K562 (cell line): Measurements from ENCODE around the gene SOX18.

Experiments used
- CHD2 ChIP-seq: IDR thresholded peaks from 2 replicates; pipeline ENCODE4 v1.6.1; 2011; ENCODE audit warnings: low read depth, low read length
- FOXK2 ChIP-seq, 2 experiments: fragments of 450-650 bp; IDR thresholded peaks in 1 of 2; conservative IDR thresholded peaks in 1 of 2; 2 replicates each; pipeline ENCODE4 v1.6.1; 2016; ENCODE audit warnings: low read depth in 2 of 2, mild to moderate bottlenecking in 1 of 2
- HDAC6 ChIP-seq: IDR thresholded peaks from 2 replicates; pipeline ENCODE4 v1.6.1; 2012; ENCODE audit warnings: low read depth, mild to moderate bottlenecking, control low read depth, inconsistent platforms, low read length, moderate library complexity
- NFXL1 ChIP-seq: fragments of 450-650 bp; formaldehyde crosslinking; IDR thresholded peaks from 2 replicates; pipeline ENCODE4 v1.4.0; 2021; ENCODE audit warnings: mild to moderate bottlenecking
- NR2C1 ChIP-seq, 2 experiments: fragments of 450-650 bp; IDR thresholded peaks; 2 replicates each; pipeline ENCODE4 v1.6.1; 2017; ENCODE audit warnings: mild to moderate bottlenecking in 2 of 2, antibody characterized with exemption in 1 of 2, inconsistent platforms in 1 of 2, missing compliant biosample characterization in 1 of 2, missing genetic modification characterization in 1 of 2
- POLR2AphosphoS5 ChIP-seq: IDR thresholded peaks from 2 replicates; pipeline ENCODE4 v1.6.1; 2011; ENCODE audit warnings: mild to moderate bottlenecking, low read depth, low read length, moderate library complexity; ENCODE audit not compliant: control insufficient read depth, insufficient read depth
- PRMT5 ChIP-seq: sonication (generic); formaldehyde crosslinking; IDR thresholded peaks from 2 replicates; pipeline ENCODE4 v1.5.0; 2020; ENCODE audit warnings: missing genetic modification reagents
- RBM34 ChIP-seq: fragments of 200-400 bp; formaldehyde crosslinking; IDR thresholded peaks from 2 replicates; pipeline ENCODE4 v1.6.1; 2018; ENCODE audit warnings: low read length, borderline replicate concordance; ENCODE audit not compliant: insufficient read depth
- SREBF2 ChIP-seq: sonication (generic); formaldehyde crosslinking; IDR thresholded peaks from 2 replicates; pipeline ENCODE4 v1.4.0; 2020; ENCODE audit warnings: mild to moderate bottlenecking, missing genetic modification reagents
- STAG1 ChIP-seq: sonication (generic); formaldehyde crosslinking; IDR thresholded peaks from 2 replicates; pipeline ENCODE4 v1.5.0; 2020; ENCODE audit warnings: missing genetic modification reagents, borderline replicate concordance
- ZBTB1 ChIP-seq: sonication (generic); formaldehyde crosslinking; IDR thresholded peaks from 2 replicates; pipeline ENCODE4 v1.8.1; 2023; ENCODE audit warnings: missing genetic modification reagents, low read depth, mild to moderate bottlenecking, borderline replicate concordance
- TF ChIP-seq, protein P1 (sequence below), 2 experiments: fragments of 450-650 bp; formaldehyde crosslinking in 1 of 2; IDR thresholded peaks; 2 replicates each; pipeline versions ENCODE4 v1.4.0 to v1.6.1; 2014 to 2020; ENCODE audit warnings: mild to moderate bottlenecking in 2 of 2, borderline replicate concordance in 1 of 2, low read depth in 1 of 2

DNA sequence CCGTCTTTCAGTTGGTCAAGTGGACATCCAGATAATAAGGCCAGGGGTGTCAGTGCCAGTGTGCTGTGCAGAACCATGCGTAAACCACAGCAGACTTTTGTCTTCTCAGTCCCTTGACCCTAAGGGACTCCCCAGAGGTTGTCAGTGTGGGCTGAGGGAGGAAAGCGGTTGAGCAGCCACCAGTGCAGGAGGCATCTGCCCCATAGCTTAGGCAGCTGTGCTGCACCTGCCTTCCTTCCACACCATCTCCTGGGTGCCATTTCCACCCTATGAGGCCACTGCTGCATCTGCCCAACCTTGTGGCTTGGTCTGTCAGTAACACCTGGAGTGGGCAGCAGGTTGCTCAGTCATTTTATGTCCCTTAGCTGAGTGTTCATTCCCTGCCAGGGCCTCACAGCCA is 42.5 kb downstream of the SOX18 start:
- TF ChIP-seq SREBF2 (CRISPR knock-in tag) (no peak), CHD2 (no peak), STAG1 (CRISPR knock-in tag) (no peak), FOXK2 (conservative IDR thresholded peaks at IDR 0.05 in 1 of 2, IDR thresholded peaks at IDR 0.05 in 1 of 2; ENCODE audit: low read depth in 2 of 2) (no peak), NR2C1 (IDR thresholded peaks at IDR 0.05) (no peak), NR2C1 (tag; IDR thresholded peaks at IDR 0.05) (no peak), NFXL1 (CRISPR knock-in tag) (no peak), POLR2AphosphoS5 (no peak), PRMT5 (CRISPR knock-in tag) (no peak), ZBTB1 (CRISPR knock-in tag) (no peak), RBM34 (no peak), HDAC6 (no peak)
- TF ChIP-seq, protein P1, sequence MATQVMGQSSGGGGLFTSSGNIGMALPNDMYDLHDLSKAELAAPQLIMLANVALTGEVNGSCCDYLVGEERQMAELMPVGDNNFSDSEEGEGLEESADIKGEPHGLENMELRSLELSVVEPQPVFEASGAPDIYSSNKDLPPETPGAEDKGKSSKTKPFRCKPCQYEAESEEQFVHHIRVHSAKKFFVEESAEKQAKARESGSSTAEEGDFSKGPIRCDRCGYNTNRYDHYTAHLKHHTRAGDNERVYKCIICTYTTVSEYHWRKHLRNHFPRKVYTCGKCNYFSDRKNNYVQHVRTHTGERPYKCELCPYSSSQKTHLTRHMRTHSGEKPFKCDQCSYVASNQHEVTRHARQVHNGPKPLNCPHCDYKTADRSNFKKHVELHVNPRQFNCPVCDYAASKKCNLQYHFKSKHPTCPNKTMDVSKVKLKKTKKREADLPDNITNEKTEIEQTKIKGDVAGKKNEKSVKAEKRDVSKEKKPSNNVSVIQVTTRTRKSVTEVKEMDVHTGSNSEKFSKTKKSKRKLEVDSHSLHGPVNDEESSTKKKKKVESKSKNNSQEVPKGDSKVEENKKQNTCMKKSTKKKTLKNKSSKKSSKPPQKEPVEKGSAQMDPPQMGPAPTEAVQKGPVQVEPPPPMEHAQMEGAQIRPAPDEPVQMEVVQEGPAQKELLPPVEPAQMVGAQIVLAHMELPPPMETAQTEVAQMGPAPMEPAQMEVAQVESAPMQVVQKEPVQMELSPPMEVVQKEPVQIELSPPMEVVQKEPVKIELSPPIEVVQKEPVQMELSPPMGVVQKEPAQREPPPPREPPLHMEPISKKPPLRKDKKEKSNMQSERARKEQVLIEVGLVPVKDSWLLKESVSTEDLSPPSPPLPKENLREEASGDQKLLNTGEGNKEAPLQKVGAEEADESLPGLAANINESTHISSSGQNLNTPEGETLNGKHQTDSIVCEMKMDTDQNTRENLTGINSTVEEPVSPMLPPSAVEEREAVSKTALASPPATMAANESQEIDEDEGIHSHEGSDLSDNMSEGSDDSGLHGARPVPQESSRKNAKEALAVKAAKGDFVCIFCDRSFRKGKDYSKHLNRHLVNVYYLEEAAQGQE (IDR thresholded peaks at IDR 0.05; ENCODE audit: borderline replicate concordance) = no peak
- TF ChIP-seq, protein P1 (CRISPR knock-in tag; IDR thresholded peaks at IDR 0.05; ENCODE audit: low read depth) = no peak
